ENCODE data around the gene NET1.

- TF ChIP-seq, protein P1, sequence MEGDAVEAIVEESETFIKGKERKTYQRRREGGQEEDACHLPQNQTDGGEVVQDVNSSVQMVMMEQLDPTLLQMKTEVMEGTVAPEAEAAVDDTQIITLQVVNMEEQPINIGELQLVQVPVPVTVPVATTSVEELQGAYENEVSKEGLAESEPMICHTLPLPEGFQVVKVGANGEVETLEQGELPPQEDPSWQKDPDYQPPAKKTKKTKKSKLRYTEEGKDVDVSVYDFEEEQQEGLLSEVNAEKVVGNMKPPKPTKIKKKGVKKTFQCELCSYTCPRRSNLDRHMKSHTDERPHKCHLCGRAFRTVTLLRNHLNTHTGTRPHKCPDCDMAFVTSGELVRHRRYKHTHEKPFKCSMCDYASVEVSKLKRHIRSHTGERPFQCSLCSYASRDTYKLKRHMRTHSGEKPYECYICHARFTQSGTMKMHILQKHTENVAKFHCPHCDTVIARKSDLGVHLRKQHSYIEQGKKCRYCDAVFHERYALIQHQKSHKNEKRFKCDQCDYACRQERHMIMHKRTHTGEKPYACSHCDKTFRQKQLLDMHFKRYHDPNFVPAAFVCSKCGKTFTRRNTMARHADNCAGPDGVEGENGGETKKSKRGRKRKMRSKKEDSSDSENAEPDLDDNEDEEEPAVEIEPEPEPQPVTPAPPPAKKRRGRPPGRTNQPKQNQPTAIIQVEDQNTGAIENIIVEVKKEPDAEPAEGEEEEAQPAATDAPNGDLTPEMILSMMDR (conservative IDR thresholded peaks at IDR 0.05): no peak
- no peak for TF ChIP-seq ZFX (IDR thresholded peaks at IDR 0.05)
Measured at GRCh38 chr10:5500162-5500670, 87.9 kb downstream of the NET1 start.

Data from C4-2B (cell line).